HUDEP-2 (cell line): ENCODE data around the gene GYG2.

Source experiments
- DNase-seq, 76 experiments: peaks; one replicate each; lab custom pipeline; 2025; ENCODE audit not compliant: unreplicated experiment in 76 of 76; lab: John Stamatoyannopoulos, UW

GYG2 gene

DNA sequence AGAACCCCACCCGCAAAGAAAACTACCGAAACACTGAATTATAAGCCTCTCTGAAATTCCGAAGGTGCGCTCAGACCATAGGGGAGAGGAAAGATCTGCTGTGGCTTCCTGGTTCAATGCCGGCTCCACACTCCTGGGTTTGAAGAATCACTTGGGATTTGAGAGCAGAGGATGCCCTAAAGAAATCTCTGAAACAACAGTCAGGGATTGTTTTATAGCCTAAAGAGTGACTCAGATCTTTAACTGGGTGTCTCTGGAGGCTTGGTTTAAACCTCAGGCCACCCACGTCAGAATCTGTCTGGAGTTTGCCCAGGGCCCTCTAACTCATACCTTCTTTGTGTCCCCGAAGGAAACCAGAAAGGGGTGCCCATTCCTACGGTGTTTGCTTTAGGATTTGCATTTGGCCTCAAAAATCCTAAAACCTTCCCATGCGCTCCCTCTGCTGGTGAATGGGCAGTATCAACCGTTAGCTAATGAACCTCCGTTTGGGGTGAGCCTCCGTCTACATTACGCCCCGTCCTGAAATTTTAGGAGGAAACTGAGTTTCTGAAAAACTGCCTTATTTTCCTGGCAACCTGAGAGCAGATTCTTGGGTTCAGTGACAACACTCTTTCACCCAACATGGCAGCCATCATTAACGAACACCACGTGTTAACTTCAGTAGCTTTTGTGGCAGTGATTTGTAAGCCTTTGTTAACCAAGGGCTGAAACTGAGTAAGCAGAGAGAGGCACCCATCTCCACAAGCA, 16.4 kb upstream of the GYG2 start:
- peak in 21 of 76 experiments; percentile 0 to 21 (median 4) for DNase-seq

DNA sequence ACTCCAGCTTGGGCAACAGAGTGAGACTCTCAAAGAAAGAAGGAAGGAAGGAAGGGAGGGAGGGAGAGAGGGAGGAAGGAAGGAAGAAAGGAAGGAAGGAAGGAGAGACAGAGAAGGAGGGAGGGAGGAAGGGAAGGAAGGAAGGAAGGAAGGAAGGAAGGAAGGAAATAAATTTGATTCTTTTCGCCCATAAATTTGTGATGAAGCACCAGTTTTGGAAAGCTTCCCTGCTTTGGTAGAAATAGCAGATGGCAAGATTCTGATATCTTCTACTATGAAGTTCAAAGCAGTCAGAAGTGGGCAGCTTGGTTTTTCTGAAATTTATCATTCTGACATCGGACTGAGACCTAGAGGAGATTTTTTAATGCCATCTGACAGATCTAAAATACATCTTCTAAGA, 11.7 kb upstream of the GYG2 start:
- DNase-seq: no peak

DNA sequence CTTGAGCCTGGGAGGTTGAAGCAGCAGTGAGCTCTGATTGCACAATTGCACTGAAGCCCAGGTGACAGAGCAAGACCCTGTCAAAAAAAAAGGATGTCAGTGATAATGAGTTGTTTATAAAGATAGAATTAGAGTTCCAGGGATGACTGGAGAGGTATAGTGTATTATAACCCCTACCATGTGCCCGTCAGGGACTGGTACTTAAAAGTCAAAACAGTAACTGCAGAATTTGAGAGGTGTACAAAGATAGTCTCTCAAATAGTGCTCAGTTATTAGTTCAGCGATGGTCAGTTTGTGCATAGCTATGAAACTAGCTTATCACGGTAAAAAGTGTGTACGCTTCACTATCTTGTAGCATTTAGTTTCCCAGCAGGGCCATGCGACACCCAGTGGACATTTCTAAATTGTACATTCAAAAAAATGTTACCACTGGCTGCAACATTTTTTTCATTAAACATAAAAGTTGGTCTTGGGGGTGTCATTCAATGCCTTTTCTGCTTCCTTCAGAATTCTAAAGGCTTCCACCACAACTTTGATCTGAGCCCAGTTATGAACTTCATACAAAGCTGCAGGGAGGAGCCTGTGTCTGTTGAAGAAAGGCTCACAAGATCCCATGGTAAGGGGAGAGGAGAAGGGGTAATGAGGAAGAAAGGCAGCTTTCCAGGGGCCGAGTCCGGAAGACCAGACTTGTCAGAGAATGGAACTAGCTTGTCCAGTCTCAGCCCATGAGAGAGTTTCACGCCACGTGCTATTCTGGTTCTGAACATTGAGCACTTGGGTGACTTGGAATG, 9.2 kb upstream of the GYG2 start:
- DNase-seq: peak in 2 of 76 experiments; percentile 2 to 77

GRCh38 chrX:2820136-2820771, 8.5 kb upstream of the GYG2 start:
- no peak for DNase-seq

DNA sequence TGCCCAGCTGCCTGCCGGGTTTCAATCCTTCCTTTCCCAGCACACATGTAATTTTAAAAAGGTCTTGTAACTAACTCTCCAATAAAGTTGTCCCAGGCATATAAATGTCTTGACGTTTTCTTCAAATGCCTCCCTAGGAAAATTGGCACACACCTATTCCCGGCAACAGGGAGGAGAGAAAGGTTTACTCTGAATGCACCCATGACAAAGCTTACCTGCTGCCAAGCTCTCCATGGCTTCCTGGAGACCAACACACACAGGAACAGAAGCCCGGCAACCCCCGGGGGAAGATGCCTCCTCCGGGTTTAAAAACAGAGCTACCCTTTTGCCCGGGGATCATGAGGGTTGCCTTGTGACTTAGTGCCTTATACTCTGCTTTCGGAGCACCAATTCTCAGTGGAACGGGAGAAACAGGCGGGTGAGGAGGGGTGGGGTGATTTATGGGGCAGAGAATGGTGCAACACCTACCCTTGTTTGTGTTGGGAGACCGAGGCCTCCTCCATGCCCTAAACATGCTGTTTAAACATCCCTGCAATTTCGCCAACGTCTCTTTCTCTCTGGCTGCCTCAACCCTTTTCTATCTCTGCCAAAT, 4.8 kb upstream of the GYG2 start:
- no peak for DNase-seq

DNA sequence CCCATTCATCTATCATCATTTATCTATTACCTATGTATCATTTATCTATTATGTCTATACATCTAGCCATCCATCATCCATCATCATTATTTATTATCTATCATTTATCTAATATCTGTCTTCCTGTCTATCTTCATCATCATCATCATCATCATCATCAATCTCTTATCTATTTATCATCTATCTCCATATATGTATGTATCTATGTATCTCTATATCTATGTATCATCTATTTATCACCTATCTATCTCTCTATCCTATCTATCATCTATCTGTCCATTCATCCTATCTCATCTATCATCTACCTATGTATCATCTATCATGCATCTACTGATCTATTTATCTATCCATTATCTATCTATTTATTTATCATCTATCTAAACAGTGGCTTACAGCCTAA, 3.8 kb upstream of the GYG2 start:
- no peak for DNase-seq

GRCh38 chrX:2828959-2829411, 255 bp downstream of the GYG2 start:
- no peak for DNase-seq

- no peak for DNase-seq
Observed at GRCh38 chrX:2829469-2830246, 928 bp downstream of the GYG2 start.

DNA sequence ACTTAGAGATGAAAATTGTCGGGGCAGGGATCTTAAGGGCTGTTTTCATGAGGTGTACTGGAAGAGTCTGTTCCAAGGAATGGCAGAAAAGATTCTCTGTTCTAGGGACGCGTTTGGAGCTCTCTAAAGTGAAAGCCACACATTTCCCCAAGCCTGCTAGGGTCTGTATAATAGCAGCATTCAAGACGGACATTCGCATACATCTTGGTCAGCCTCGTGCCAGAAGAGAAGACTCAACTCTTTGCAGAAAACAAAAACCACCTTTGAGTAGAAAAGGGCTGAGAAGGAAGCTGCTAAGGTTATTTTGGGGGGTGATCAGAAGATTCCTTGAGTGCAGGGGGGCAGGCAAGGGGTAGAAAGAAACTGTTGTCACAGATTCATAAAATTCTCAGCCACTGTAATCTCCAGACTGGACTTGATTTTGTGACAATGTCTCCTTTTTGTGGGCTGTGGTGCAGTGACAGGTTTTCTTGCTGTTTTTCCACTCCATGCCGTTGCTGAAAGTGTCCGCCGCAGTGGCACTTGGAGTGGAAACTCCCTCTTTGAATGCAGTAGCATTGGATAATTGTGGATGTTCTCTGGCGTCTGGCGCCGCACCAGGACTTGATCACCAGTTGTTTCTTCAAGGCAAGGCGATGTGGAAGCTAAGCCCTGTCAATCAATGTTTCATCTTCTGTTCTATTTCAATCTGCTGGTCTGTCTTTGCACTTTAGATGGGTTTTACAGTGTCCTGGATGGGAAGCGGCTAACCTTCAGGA, 2.9 kb downstream of the GYG2 start:
- no peak for DNase-seq

GRCh38 chrX:2837961-2838360, 9.2 kb downstream of the GYG2 start:
- DNase-seq: no peak

GRCh38 chrX:2840961-2841360, 12.2 kb downstream of the GYG2 start:
- no peak for DNase-seq

GRCh38 chrX:2841537-2841936, 12.8 kb downstream of the GYG2 start:
- DNase-seq: no peak

- no peak for DNase-seq
Observed at GRCh38 chrX:2846992-2847391, 18.3 kb downstream of the GYG2 start.

DNA sequence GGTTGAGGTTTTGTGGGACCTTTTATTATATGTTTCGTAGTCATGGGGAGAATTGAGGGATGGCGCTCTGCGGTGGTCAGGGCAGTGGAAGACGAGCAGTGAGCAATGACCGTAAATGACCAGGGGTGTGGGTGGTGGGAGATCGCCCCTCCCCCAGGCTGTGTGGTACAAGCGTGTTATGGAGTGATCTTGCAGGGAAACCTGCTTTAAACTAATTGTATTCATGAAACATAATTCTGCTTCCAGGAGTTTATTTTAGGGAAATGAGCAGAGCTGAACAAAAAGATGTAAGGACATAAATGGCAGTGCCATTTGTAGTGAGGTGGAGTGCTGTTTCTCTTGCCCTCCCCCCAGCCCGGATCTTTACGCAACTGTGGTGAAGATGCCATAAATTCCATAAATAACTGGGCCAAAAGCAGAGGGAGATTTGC, 20.2 kb downstream of the GYG2 start:
- no peak for DNase-seq

DNA sequence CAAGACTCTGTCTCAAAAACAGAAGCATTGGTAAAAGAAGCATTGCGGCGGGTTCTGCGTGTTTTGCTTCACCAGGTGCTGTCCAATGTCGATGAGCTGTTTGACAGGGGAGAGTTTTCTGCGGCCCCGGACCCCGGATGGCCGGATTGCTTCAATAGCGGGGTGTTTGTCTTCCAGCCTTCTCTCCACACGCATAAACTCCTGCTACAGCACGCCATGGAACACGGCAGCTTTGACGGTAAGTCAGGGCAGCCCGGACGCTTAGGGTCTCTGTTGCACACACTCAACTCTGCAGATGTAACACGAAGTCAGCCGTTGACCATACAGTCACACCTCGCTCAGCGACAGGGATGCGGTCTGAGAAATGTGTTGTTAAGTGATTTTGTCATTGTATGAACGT, 26.2 kb downstream of the GYG2 start:
- no peak for DNase-seq

DNA sequence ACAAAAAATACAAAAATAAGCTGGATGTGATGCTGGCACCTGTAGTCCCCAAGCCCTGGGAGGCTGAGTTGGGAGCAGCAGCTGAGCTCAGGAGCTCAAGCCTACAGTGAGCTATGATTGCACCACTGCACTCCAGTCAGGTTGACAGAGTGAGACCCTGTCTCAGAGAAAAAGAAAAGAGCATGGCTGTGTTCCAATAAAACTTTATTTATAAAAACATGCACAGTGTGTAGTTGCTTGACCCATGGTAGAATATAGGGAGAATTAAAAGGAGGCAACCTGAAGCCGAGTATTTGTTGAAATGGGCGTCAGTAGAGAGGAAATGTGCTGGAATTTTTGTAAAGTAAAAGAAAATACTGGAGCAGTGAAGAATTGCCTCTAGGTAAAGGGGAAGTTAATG, 27.0 kb downstream of the GYG2 start:
- no peak for DNase-seq

- DNase-seq: no peak
Observed at GRCh38 chrX:2857566-2857965, 28.8 kb downstream of the GYG2 start.

DNA sequence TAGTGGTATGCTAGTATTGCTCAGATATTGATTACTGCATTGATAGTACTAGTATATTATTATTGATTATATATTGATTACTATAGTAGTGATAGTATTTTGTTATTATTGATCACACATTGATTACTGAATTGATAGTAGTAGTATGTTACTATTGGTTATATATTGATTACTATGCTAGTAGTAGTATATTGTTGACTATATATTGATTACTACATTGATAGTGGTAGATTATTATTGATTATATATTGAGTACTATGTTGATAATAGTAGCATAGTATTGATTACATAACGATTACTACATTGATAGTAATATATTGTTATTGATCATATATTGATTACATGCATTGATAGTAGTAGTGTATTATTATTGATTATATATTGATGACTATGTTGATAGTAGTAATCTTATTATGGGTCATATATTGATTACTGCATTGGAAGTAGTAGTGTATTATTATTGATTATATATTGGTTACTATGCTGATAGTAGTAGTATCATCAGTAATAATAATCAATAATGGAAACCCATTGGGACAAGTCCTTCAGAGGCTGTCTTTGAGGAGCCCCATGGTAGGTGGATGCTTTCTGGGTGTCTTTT, 30.6 kb downstream of the GYG2 start:
- DNase-seq: no peak

GRCh38 chrX:2862404-2862803, 33.7 kb downstream of the GYG2 start:
- no peak for DNase-seq
